ENCODE results near the gene FCRL5.
"Not testable (repeated sequence)": the region's sequence is repeated elsewhere in the genome, so short reads cannot be mapped to it uniquely, and the experiment has no call there.

The FCRL5 gene

GRCh38 chr1:157487096-157487495 lies 65.2 kb downstream of the FCRL5 start:
- DNase-seq = no peak

DNA sequence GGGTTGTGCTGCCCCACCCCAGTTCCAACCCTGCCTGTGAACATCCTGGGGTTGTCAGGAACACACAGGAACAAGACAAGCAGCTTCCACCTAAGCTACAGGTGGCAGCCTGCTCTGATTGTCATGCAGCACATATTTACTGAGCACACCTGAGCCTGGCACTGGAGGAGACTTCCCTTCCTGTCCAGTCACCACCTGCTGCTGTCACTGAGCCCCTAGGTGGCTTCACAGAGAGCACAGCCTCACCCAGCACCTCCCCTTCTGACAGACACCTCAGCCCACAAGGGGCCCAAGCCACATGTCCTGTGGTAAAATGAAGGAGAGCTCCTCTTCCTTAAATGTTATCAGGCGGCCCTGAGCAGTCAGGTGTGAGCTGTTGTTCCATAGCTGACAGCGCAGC lies 65.9 kb downstream of the FCRL5 start:
- DNase-seq = not testable (repeated sequence)

GRCh38 chr1:157485793-157486192 lies 66.5 kb downstream of the FCRL5 start:
- no peak for DNase-seq

GRCh38 chr1:157484573-157484972 lies 67.7 kb downstream of the FCRL5 start:
- no peak for DNase-seq

GRCh38 chr1:157483635-157484034 lies 68.7 kb downstream of the FCRL5 start:
- no peak for DNase-seq

DNA sequence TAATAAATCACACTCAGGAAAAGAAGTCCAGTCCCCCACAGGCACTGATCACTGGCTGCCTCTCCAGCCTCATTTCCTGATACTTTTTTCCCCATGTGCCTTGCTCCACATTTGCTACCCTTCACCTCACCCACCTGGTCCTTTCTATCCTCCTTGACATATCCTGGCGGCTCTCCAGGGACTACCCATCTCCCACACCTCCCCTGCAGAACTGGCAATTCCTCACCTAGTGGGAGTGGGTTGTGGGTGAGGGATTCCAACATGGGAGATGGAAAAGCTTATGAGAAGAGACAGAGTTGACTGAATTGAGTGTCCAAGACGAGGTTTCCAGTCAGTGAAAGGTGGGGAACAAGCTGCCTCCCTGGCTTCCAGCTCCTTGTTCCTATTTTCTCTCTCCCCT lies 69.6 kb downstream of the FCRL5 start:
- DNase-seq = no peak

DNA sequence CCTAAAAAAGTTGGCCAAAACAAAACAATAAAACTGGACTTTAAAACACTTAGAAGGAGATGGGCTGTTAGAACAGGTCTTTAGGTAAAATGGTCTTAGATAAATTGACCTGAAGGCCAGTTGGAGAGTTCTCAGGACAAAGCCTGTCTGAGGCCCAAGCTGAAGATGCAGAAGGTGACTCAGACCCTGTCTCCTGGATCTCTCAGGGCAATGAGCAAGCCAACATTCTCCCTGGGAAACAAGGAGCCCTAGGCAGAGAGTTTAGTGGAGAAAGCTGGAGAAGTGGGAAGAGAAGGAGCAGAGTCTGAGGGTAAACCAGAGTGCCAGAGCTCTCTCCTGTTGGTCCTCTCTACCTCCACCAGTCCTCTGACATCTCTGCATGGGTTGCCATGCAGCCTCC lies 70.1 kb downstream of the FCRL5 start:
- no peak for DNase-seq

- no peak for DNase-seq
Observed at GRCh38 chr1:157478030-157478429, 74.3 kb downstream of the FCRL5 start.

- no peak for DNase-seq
Observed at GRCh38 chr1:157477419-157477818, 74.9 kb downstream of the FCRL5 start.

GRCh38 chr1:157472959-157473358 lies 79.4 kb downstream of the FCRL5 start:
- DNase-seq = no peak

- no peak for DNase-seq
Observed at GRCh38 chr1:157472056-157472701, 80.1 kb downstream of the FCRL5 start.

DNA sequence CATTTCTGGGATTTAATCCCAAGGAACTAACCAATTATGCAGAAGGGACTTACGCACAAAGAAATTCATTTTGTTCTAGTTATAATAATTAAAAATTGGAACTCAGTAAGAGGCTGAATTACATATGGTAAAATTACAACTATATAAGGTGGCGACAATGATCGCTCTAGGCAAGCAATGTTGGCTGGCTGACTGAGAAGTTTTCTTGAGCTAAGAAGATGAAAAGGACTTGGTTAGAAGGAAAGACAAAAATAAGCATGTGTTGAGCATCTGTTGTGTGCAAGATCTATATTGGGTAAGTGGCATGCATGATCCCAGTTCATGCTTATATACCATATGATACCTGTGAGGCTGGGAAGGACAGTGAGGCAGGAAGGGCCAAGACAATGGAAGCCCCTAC lies 80.8 kb downstream of the FCRL5 start:
- DNase-seq = no peak

DNA sequence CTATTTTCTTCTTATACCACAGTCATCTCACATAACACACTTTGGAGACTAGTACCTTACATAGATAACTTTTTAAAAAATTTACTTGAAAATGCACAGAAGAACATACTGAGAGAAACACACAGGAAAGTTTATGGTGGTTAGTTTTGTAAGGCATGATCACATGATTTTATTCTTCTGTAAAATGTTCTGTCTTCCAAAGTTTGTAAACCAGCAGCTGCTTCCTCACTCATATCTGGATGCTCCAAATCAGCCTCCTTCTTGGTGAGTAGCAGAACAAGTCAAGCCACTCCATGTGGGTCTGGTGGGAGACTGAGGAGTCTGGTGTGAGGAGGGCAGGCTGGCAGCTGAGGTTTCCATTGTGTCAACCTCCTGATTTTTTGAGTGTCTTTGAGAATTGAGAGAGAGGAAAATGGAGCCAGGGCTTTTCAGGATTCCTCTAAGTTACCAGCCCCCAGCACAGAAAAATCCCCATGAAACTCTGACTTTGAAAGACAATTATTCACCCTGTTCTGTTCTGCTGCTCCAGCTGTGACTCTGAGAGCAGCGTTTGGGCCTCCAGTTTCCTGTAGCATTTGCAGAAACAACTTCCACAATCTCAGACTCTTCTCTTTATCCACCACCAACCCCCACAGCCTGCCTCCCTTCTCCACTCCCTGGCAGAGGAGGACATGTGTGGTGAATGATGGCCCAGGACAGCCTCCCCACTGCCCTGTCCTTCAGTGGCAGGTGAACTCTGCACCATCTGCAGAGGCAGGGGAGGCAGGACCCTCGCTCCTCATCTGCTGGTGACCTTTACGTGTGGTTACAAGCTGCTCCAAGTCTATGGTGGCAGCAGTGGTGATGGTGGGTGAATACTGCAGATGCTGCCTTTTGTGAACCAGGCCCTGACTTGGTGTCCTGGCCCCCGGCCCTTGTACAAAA lies 82.3 kb downstream of the FCRL5 start:
- DNase-seq = no peak

GRCh38 chr1:157469300-157469699 lies 83.0 kb downstream of the FCRL5 start:
- no peak for DNase-seq

DNA sequence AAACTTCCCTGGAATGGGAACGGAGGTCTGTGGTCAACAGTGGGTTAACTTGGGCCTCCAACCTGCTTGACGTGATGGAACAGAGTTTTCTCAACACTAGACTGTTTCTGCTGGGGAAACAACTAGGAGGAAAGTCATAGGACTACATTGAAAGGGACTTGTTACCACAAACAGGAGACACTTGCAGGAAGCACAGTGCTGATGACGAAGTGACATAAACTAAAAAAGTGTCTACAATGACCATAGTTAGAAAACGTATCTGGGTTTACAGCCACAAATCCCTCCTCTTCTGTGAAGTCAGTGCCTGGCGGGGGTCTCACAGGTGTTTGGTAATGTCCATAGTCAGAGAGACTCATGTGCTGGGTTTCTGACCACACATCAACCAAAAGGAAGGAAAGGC lies 86.3 kb downstream of the FCRL5 start:
- no peak for DNase-seq
